ENCODE measurements around the gene IFNA13. TPM values are rescaled to one million over a fixed set of nuclear protein-coding genes. Genes with fewer than 3 reads are reported as not detected.

IFNA13 gene
- total RNA-seq, 4 donors from 2014 or later: not detected

DNA sequence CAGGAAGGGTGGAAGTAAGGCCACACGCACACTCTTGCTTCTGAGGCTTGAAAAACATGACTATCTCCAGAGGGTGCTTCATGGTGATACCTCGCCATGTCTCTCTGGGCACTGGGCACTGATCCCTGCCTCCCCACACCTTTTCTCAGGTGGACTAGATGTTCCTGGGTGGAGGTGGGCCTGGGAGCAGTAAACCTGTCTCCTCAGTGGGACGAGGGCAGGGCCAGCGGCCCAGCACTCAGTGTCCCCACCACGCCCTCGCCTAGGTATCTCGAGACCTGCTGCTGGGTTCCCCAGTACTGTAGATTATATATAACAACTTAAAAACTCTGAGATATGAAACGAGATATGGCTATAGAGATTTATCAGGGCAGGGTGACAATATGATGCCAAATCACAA lies 5.6 kb downstream of the IFNA13 start:
- Histone ChIP-seq H3K4me1 (no peaks in the 10 kb centered on the region), H3K27me3 (no peaks in the 10 kb centered on the region), H3K4me3 (no peak overlapping the region), H3K36me3 (no peaks in the 10 kb centered on the region), H3K27ac (no peak overlapping the region), H3K9me3 (no peaks in the 10 kb centered on the region)
- TF ChIP-seq, protein P1, sequence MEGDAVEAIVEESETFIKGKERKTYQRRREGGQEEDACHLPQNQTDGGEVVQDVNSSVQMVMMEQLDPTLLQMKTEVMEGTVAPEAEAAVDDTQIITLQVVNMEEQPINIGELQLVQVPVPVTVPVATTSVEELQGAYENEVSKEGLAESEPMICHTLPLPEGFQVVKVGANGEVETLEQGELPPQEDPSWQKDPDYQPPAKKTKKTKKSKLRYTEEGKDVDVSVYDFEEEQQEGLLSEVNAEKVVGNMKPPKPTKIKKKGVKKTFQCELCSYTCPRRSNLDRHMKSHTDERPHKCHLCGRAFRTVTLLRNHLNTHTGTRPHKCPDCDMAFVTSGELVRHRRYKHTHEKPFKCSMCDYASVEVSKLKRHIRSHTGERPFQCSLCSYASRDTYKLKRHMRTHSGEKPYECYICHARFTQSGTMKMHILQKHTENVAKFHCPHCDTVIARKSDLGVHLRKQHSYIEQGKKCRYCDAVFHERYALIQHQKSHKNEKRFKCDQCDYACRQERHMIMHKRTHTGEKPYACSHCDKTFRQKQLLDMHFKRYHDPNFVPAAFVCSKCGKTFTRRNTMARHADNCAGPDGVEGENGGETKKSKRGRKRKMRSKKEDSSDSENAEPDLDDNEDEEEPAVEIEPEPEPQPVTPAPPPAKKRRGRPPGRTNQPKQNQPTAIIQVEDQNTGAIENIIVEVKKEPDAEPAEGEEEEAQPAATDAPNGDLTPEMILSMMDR (IDR thresholded peaks at IDR 0.05): no peak
- TF ChIP-seq POLR2AphosphoS5 (IDR thresholded peaks at IDR 0.05) (no peak), POLR2A (IDR thresholded peaks at IDR 0.05) (no peak), EP300 (IDR thresholded peaks at IDR 0.05; ENCODE audit: low read depth) (no peak)
- WGBS, 2 donors (ENCODE audit: low coverage in 1 of 2): 84 to 88% methylated on average over 5 to 8 of the region's 8 CpGs
- no peak for DNase-seq
- in situ Hi-C loops (cut with MboI; ENCODE audit: low pct_ligation_motif_present in 1 of 4, low pct_unique_long_range_greater_than_20kb in 1 of 4, low sequenced_read_pairs in 3 of 4) (no loop called here), intact Hi-C loops (cut with DNase I; ENCODE audit: low total_unique reads) (no loop called here)

GRCh38 chr9:21357479-21358460 lies 10.1 kb downstream of the IFNA13 start:
- Histone ChIP-seq H3K4me1 (no peaks in the 10 kb centered on the region), H3K9me3 (no peaks in the 10 kb centered on the region), H3K27me3 (peaks cover 7% of the 10 kb centered on the region), H3K4me3 (no peak overlapping the region), H3K36me3 (no peaks in the 10 kb centered on the region), H3K27ac (no peak overlapping the region)
- intact Hi-C loops (cut with DNase I; ENCODE audit: low total_unique reads): no loop called here
- in situ Hi-C loops (cut with MboI; ENCODE audit: low pct_ligation_motif_present in 1 of 4, low pct_unique_long_range_greater_than_20kb in 1 of 4, low sequenced_read_pairs in 3 of 4): no loop called here
- DNase-seq: no peak
- TF ChIP-seq POLR2AphosphoS5 (IDR thresholded peaks at IDR 0.05): no peak
- TF ChIP-seq, protein P1 (IDR thresholded peaks at IDR 0.05): no peak
- no peak for TF ChIP-seq POLR2A (IDR thresholded peaks at IDR 0.05)
- TF ChIP-seq EP300 (IDR thresholded peaks at IDR 0.05; ENCODE audit: low read depth): no peak
- WGBS, 2 donors (ENCODE audit: low coverage in 1 of 2): 49 to 54% methylated on average over 7 of the region's 7 CpGs

- Histone ChIP-seq H3K9me3 (no peaks in the 10 kb centered on the region), H3K27ac (no peak within 1 kb of the TSS), H3K4me1 (no peaks in the 10 kb centered on the region), H3K27me3 (peaks cover 7% of the 10 kb centered on the region), H3K4me3 (no peak within 1 kb of the TSS), H3K36me3 (no peaks in the 10 kb centered on the region)
- in situ Hi-C loops (cut with MboI; ENCODE audit: low pct_ligation_motif_present in 1 of 4, low pct_unique_long_range_greater_than_20kb in 1 of 4, low sequenced_read_pairs in 3 of 4) (no loop called here), intact Hi-C loops (cut with DNase I; ENCODE audit: low total_unique reads) (no loop called here)
- WGBS, 2 donors (ENCODE audit: low coverage in 1 of 2): 60 to 82% methylated on average over 1 of the region's 1 CpG
- no peak for DNase-seq
- TF ChIP-seq POLR2AphosphoS5 (IDR thresholded peaks at IDR 0.05): no peak
- TF ChIP-seq POLR2A (IDR thresholded peaks at IDR 0.05): no peak
- no peak for TF ChIP-seq EP300 (IDR thresholded peaks at IDR 0.05; ENCODE audit: low read depth)
- TF ChIP-seq, protein P1 (IDR thresholded peaks at IDR 0.05): no peak
Observed at GRCh38 chr9:21350787-21351186, 17.1 kb downstream of the IFNA13 start, which contains the start of gene IFNA6. TSS of gene IFNA6 (minus strand) at chr9:21350887. CDS start at chr9:21350887, 0 bp downstream.

- H3K9me3 ChIP-seq: peaks cover 0 to 4% of the 10 kb centered on the region in 2 donors
- no peaks in the 10 kb centered on the region for H3K36me3 ChIP-seq
- 71 to 89% methylated on average over 3 of the region's 3 CpGs for WGBS, 2 donors (ENCODE audit: low coverage in 1 of 2)
- no peak for TF ChIP-seq POLR2A (IDR thresholded peaks at IDR 0.05)
- TF ChIP-seq, protein P1 (IDR thresholded peaks at IDR 0.05): no peak
- TF ChIP-seq POLR2AphosphoS5 (IDR thresholded peaks at IDR 0.05): no peak
- TF ChIP-seq EP300 (IDR thresholded peaks at IDR 0.05; ENCODE audit: low read depth): no peak
- in situ Hi-C loops (cut with MboI; ENCODE audit: low pct_ligation_motif_present in 1 of 4, low pct_unique_long_range_greater_than_20kb in 1 of 4, low sequenced_read_pairs in 3 of 4): no loop called here
- DNase-seq: no peak
- peaks cover 4% of the 10 kb centered on the region for H3K27me3 ChIP-seq
- H3K27ac ChIP-seq: no peak overlapping the region
- no peaks in the 10 kb centered on the region for H3K4me1 ChIP-seq
- H3K4me3 ChIP-seq: no peak overlapping the region
- intact Hi-C loops (cut with DNase I; ENCODE audit: low total_unique reads): no loop called here
Observed at GRCh38 chr9:21348430-21348970, 19.4 kb downstream of the IFNA13 start.
